Skin of body (tissue), 2 donors: ENCODE data around the gene HOXC9. TPM values are rescaled to one million over a fixed set of nuclear protein-coding genes. Genes with fewer than 3 reads are reported as not detected.

Experiments
- DNase-seq: peaks from one replicate; lab custom pipeline; 2025; lab: John Stamatoyannopoulos, UW
- total RNA-seq: library from RNA; depleted of rRNA; stranded (reverse); fragments of >200 nt; gene quantifications from one replicate; pipeline ENCODE4 v1.2.3, GENCODE V29; 2014

Gene HOXC9
- total RNA-seq, 1 donor from 2014 or later, result 4.0 TPM

DNA sequence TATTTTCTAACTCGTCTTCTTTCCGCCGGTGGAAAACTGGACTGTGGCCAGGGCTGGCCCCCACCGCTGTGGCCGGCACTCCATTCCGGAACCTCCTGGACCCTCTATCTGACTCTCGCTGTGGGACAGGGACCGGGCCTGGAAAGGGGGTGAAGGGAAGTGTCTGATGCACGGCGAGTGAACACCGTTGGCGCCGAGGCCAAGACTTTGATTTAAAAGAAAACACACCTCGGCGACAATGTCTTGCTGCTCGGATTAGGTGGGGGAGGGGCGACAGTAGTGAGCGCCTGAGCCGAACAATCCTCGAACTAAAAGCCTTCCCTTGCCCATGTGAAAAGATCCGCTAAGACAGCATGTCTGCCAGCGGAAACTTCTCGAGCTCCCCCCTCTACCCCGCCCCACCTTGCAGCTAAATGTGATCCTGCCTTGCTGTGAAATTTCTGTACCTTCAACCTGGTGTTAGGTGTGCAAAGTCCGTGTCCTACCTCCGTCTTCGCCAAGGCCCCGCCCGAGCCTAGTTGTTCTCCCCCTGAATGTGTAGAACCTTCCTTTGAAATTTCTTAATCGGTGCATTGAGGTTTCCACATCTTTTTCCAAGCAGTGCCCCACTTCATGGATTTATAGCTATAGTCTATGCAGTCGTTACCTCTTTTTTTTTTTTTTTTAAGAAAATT lies 24.3 kb upstream of the HOXC9 start:
- no peak for DNase-seq

DNA sequence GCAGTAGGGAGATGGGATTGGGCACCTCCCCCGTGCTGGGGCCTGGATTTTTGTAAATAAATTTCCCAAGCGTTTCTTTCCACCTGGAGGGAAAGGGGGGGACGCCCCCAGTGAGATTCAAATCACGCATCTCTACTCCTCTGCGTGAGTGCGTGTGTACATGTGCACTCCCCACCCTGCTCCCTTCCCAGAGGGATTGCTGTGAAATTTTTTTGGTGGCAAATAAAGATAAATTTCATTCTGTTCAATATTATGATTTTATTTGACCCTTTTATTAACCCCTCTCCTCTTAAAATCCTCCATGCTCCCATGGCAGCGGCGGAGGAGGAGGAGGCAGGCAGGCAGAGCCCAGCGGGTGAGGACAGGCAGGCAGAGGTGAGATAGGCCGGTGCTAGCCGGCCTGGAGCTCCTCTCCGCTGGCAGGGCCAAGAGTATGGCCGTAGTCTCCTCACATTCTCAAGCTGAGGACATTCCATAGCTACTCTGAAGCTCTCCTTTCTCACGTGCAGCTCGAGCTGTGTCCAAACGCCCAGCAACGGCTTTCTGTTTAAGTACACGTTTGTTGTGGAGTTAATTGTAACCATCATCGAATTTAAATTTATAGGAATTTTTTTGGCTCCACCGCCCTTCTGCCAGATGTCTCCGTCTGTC lies 23.7 kb upstream of the HOXC9 start:
- peak; percentile 86 for DNase-seq

DNA sequence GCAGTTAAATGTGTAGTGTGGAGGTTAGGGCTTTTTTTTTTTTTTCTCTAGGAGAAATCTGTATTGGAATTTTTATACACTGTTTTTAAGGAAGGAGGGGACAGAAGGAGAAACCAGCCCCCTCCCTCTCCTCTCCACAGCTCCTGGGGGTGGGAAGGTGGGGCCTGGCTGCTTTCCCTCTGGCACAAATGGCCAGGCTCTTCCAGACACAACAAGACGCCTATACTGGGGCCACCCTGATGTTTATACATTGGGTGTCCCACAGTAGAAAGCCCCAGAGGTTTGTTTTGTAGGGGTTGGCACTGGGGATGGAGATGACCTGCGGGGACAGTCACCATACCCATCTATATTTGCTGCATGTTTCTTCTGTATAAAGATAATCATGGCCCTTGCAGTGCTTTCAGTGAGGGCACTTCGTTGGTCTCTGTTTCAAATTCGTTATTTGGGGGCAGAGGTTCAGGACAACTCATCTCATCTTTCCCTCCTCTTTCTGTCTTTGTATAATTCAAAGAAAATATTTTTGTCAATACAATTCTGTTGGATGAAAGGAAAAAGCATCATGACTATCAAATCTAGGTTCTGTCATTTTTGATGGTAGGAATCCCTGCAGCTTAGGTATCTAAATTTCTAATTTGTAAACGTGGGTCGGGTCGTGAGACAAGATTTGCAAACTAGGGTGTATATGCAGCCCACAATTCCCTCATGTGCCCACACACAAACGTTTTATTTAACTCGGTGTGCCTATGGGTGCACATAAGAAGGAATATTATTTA lies 23.0 kb upstream of the HOXC9 start:
- DNase-seq, result no peak

DNA sequence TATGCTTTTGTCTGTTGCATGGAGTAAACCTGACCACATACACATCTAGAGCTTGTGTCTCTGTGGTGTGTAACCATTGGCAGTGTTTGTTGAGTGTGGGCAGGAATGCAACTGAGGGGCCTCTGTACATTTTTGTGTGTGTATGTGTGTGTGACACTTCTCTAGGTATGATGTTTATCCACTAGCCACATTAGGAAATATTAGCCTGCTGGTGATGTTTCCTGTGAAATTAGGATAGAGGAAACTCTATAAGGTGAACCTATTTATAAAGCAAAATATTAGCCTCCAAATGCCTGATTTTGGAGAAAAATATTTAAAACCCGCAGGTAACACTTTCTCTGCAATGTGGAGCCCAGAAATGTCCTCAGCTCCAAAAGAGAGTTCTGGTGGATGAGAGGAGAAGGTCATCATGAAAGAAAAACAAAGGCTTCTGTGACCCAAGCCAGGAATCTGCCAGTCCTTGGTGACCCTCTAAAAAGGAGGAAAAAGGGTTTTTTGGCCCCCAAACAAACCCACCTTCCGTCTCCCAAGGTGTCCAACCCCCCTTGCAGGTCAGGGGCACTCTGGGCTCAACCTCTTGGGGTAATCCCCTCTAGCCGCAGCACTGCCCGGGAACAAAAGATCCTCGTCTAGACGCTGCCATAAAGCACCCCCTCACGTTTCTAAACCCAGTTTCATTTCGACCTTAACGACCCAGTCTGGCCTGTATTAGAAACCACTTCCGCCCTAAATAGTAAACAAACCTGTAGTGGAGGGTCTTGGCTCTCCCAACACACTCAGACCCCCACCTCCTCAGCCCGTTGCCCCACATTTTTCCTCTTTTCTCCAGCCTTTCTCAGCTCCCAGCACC lies 22.1 kb upstream of the HOXC9 start:
- no peak for DNase-seq

DNA sequence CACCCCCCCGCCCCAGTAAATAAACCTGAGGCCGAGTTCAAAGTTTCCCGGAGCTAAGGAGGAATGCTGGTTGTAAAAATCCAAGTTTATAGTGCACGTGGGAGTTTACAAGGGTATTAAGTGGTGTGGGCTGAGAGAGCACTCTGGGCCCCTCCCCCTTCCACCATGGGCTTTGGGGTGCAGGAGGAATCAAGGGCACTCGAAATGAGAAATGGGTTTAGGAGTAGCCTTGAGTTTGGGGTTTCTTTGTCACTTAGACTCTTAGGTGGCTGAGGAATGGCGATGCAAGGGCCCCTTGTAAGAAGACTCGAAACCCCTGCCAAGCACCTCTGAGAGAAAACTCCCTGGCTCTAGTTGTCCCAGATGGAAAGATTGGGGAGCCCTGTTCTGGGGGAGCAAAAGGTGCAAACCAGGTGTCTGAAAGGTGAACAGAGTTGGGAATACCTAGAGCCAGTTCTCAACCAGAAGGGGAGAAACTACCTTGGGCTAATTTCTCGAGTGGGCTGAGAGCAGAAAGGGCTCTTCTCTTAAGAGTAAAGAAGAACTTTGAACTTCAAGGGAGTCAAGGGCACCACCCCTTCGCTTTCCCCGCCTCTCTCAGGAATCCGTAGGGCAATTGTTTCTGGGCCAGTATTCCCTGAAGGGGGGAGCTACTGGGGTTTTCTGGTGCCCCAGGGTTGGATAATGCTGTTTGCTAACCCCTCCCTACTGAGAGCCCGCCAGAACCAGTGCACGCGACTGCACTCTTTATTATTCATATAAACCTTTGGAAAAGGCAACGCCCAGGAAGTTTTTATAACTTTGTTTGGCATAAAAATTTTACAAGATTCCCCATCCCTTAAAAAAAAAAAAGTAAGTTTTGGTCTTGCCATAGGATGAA lies 21.2 kb upstream of the HOXC9 start:
- DNase-seq, result no peak

DNA sequence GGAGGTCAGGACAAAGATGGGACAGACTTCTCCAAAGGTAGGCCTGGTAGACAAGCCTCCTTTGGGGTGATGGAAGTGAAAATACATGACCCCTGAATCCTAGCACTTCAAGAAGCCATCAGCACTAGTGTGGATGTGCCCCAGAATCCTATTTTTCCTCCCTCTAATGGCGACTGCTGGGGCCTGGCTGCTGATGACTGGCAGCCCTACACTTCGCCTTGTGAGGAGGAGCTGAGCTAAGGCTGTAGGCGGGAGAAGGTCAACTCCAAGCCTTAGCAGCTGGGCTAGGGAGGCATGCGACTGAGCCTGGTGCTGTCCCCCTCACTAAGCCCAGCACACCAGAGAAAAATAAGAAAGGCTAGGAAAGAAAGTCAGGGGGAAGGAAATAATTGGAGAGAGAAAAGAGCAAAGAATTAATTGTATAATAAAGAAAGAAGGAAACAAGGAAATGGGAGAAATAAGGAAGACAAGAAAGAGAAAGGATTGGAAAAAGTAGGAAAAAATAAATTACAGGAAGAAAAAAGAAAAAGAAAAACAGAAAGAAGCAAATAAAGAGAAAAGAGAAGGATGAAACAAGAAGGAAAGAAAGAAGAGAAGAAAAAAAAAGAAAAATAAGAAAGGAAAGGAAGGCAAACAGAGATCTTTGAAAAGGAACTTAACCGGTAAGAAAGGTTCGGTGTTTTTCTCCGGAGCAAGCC lies 19.7 kb upstream of the HOXC9 start:
- DNase-seq, result no peak

DNA sequence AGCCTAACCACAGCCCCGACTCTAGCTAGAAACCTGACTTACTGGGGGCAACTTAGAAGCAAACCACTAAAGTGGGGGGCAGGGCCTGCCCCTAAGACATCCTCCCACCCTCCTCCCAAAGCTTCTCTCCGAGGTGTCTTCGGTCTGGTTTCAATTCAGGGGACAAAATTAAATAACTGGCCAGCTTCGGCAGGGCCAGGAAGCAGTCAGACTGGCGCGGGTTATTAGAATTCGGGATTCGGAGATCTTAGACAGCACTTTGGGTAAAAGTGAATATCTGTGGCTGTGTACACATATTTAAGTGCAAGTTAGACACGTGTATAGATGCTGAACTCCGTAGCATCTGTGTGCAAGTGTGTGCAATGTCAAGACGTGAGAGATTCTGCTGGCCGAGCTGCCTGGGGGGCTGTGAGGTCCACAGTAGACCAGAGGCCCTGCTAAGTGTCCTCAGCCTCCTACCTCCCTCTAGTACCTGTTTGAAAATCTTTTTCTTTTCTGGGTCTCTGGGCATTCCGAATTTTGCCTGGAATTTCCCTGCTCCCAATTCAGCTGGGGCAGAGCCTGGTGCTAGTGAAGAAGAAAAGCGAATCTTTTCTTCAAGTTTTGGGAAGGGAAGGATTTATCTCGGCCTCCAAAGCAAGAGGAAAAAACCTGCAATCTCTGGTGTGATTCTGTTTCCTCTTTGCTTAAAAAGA lies 19.0 kb upstream of the HOXC9 start:
- no peak for DNase-seq

DNA sequence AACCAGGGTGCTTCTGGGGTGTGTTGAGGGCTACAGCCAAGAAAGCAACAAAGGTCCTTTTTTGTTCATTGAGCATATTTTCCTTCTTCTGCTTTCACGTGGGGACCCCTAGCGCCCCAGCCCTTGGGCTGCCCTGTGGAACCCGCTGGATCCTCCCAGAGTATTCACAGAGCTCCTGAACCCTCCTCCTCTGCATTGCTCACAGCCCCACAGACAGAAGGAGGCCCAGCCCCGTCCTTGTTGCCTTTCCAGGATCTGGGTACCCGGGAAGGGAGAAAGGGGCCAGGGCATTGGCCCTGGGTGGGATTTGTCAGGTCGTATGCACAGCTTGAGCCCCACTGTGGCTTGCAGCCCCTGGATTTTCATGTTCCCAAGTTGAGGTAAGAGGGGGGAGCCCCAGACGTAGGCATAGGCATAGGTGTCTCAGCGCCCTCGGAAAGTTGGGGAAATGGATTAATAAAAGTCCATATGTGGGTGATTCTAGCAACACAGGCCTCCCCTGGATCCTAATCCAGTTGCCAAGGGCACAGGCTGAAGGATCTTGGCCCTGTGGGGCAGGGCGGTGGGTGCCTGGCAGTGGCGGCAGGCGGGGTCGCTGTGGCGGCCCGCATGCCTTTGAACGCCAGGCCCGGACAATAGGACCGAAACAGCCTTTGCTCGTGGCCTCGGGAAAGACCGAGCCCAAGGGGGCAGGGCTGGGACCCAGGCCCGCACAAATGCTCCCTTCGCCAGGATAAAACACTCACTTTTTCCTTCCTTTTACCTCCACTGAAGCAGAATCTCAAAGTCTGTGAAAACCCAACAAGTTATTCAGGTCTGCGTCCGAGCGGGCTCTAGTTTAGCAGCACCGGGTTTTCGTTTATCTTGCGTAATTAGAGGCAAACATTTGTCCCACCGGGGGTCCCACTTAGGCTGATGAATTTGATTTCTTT lies 18.1 kb upstream of the HOXC9 start:
- DNase-seq, result no peak

DNA sequence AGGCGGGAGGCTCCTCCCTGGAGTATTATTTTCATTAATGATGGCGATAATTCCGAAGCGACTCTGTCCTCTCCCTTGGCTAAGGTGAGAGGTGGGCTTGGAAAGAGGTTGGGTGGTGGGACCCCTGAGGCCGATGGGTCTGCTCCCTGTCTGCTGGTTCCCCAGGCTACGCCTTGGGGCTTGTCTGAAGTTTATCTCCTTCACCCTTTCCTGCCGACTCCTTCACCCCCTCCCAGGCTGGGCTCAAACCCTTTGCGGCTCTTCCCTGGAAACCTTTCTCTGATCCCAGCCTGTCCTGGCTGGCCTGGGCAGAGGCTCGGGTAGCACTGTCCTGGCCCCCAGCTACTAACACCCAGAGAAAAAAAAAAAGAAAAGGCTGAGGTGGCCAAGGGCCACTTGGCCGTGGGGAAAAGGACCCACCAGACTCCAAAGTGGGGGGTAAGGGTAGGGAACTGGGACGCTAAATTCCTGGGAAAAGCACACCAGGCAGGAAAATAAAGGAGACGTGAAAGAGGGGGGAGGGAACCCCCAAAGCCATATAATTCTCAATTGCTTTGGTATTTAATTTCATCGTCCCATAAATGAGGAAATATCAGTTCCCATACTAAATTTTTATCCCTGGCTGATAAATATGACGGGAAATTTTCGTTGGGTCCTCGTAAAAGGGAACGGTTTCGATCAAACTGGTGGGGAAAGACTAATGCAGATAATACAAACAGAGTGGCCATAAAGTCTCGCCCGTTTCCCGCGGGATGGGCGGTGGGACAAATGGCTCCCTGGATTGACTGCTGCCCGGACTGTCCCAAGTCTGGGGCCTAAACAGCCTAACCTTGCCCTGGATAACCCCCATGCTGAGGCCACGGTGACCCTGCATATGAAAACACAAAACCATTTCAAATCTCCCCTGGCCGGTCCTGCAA lies 17.1 kb upstream of the HOXC9 start:
- DNase-seq, result no peak

DNA sequence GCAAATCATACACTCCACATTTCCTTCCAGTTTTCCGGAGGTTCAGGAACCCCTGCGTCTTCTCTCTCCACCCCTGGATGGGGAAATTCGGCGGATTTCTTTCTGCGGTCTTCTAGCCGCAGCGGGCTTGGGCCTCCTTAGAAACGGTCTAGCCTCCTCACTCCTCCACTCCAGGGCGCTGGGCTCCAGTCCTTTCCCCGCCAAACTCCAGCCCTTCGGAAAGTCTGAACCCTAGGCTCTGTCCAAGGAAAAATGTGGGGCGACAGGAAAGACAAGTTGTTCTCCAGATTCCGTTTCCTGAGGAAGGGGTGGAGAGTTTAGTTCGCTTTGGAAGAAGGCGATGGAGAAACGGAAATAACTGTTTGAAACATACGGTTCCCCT lies 16.4 kb upstream of the HOXC9 start:
- no peak for DNase-seq

DNA sequence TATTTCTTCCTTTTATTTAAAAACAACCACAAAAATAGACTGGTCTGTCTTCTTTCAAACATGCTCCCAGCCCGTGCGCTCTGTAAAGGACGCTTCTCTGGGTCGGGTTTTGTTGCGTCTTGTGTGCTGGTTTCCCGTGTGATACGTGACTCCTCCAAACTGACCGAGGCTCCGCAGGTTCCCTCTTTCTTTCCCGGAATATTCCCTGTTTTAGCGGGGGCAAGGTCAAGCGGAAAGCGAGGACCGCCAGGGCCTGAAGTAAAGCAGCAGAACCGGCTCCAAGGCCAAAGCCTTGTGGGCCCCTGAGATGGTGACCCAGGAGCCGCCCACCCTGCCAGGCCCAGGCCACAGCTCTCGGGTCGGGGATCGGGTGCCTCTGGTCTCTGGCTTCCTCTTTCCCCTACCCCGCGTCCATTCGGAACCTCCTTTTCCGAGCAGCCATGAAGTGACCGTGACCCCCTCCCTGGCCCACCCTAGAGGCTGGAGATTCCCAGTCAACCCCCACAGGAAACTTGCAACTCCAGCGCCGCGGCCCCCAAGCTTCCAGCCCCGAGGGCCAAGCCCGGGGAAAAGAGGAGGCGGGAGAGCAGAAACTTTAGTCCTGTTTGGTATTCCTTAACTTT lies 15.9 kb upstream of the HOXC9 start:
- no peak for DNase-seq

DNA sequence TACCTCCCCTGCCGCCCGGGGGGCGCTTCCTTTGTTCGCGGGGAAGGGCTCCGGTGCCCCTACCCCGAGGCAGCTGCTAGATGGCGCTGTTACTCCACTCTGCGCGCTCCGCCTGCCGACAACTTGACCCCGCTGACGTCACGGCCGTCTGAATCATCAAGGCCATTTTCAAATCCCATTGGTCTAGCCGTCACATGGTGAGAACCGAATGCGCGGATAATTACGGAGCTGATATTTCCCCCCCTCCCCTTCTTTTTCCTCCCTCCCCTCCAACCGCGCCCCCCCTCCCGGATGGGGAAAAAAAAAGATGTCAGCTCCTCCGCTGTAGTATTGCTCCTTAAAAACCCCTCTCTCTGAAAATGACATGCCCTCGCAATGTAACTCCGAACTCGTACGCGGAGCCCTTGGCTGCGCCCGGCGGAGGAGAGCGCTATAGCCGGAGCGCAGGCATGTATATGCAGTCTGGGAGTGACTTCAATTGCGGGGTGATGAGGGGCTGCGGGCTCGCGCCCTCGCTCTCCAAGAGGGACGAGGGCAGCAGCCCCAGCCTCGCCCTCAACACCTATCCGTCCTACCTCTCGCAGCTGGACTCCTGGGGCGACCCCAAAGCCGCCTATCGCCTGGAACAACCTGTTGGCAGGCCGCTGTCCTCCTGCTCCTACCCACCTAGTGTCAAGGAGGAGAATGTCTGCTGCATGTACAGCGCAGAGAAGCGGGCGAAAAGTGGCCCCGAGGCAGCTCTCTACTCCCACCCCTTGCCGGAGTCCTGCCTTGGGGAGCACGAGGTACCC lies 14.9 kb upstream of the HOXC9 start, which contains the start of gene HOXC10:
Gene HOXC10, plus strand, starts transcription at position 246 of the 791 bp plus-strand sequence. Its CDS starts 114 bp downstream, at position 360.
- peak; percentile 100 for DNase-seq

DNA sequence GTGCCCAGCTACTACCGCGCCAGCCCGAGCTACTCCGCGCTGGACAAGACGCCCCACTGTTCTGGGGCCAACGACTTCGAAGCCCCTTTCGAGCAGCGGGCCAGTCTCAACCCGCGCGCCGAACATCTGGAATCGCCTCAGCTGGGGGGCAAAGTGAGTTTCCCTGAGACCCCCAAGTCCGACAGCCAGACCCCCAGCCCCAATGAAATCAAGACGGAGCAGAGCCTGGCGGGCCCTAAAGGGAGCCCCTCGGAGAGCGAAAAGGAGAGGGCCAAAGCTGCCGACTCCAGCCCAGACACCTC lies 14.3 kb upstream of the HOXC9 start:
- no peak for DNase-seq

DNA sequence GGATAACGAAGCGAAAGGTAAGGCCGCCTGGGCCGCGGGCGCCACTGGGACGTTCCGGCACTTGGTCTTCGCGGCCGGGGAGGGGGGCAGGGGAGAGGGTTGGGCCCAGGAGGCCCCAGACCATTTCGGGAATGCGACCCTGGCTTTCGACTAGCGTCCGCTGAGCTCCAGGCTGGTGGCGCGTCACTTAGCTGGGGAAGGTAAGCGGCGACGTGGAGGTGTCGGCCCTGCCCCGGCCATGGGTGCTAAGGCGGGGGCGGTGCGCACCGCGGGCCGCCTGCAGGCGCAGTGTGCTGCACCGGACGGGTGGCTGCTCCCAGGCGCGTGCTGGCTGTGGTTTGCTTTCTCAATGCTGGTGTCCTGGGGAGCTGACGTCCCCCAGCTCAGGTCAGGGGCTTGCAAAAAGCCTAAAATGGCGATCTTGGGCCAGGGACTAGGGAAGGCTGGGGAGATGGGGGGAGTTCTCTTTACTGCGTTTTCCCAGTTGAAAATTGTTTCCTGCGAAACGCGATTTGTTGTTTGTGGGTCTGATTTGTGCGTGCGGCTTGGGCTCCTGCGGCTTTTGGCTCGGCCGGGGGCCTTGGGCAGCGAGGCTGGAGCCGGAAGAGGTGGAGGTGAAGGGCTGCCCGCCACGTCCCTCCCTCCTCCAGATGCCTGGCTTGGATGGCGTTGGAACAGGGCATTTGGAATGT lies 13.8 kb upstream of the HOXC9 start:
- DNase-seq, result no peak

DNA sequence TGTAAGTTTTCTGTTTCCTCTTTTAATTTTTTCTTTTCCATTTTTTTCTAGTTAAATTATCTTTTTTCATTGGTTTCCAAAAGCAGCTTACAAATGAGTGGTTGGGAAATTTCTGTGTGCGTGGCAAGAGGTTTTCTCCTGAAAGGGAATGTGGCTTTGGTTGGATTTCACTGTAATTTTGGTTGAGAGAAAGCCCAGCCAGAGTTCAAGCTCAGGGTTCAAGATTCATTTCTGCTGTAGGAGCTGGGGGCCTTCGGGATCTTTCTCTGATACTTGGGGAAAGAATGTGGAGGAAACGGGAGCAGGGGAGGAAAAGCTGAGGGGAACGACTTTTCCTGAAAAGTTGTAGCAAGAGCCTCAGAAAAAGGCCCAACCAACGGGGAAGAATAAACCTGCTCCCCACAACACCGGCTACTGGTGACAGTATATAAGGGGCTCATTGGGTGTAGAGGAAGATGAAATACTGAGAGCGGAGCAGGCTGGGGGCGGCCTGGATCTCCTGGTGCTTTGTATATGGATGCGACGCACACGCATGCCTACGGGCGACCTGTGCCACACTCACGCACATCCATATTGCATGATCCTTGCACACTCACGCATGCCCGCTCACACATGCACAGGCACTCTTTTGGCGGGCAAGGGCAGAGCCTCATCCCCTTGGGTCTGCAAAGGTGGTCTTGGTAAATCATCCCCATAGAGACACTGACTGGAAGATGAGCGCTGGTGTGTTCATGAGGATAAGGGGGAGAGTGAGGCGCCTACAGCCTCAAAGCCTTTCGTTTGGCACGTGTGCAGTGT lies 13.1 kb upstream of the HOXC9 start:
- DNase-seq, result no peak
